ENCODE measurements around the gene SLC2A13.

The SLC2A13 gene

DNA sequence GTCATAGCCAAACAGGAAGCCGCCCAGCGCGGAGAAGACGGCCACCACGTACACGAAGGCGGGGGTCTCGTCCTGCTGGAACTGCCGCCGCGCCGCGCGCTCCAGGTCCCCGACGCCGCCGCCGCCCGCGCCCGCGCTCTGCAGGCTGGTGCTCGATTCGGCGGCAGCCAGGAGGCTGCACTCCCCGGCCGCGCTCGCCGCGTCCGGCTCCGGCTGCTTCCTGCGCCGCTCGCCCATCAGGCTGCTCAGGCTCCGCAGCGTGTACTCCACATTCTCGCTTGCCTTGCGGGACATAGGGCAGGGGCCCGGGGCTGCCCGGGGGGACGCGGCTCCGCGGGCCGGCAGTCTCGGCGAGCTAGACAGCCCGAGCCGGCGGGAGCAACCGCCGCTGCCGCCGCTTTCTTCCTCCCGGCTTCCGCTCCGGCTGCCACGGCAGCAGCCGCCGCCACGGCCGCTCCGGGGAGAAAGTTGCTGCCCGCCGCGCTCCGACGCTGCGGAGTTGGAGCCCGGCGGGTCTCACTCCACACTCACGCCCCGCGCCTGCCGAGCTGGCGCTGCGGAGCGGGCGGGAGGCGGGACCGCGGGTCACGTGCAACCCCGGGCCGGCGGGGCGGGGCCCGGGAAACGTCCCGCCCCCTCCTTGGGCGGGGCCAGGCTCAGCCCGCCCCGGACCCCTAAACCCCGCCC, at the start of gene SLC2A13:
SLC2A13 (minus strand) TSS at position 567 of the 687 bp plus-strand sequence; CDS start at position 294, 273 bp downstream.
- peak; percentile 68 for DNase-seq

DNA sequence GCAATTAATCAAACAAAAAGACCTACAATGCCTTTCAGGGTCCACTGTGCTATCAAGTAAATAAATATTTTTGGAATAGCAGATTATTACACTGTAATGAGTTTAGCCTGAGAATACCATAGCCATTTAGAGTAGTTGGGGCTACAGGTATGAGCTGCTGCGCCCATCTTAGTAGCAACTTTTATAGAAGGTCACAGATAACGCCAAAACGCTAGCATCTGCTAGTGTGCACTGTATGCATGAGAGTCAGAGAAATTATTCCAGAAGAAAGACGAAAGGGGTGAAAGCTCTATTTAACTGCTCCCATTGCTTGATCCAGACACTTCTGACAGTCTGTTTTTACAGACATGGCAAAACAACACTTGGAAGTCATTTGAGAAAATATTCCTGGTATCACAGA, 48.5 kb upstream of the SLC2A13 start:
- no peak for DNase-seq

- DNase-seq: no peak
Observed at GRCh38 chr12:40153432-40153831, 47.6 kb upstream of the SLC2A13 start.

- peak; percentile 27 for DNase-seq
Observed at GRCh38 chr12:40152783-40153383, 47.0 kb upstream of the SLC2A13 start.

- DNase-seq: no peak
Observed at GRCh38 chr12:40149673-40150260, 43.9 kb upstream of the SLC2A13 start.

GRCh38 chr12:40146800-40147797, 41.2 kb upstream of the SLC2A13 start:
- no peak for DNase-seq

- DNase-seq: no peak
Observed at GRCh38 chr12:40145896-40146295, 40.0 kb upstream of the SLC2A13 start.

DNA sequence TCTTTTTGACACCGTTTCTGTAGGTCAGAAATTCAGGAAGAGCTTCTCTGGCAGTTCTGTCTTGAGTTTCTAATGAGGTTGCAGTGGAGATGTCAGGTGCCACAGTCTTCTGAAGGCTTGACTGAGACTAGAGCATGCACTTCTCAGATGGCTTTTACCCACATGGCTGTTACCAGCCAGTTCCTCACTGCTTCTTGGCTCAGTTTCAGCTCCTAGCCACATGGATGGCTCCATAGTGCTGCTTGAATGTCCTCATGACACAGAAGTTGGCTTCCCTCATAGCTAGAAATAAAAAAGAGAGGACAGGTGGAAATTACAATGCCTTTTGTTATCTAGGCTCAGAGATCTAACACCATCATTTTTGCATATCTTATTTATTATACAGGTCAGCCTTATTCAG, 38.1 kb upstream of the SLC2A13 start:
- no peak for DNase-seq

- no peak for DNase-seq
Observed at GRCh38 chr12:40142001-40142744, 36.3 kb upstream of the SLC2A13 start.

DNA sequence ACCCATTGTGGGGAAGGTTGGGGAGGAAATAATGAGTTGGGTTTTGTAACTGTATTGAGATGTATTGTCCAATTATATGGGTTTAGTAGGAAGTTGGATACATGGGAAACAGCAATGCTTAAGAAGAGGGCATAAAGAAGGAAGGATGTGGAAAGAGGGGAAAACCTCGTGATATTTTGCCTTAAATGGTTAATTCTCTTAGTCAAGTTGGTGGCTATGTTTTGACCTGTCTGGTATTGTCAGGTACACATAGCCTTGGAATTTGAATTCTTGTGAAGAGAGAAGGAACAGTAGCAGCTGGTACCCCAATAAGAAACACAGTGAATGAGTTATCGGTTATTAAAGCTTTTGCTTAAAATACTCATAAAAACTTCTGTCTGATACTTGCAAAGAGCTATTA, 32.6 kb upstream of the SLC2A13 start:
- no peak for DNase-seq

- no peak for DNase-seq
Observed at GRCh38 chr12:40137252-40137651, 31.4 kb upstream of the SLC2A13 start.

GRCh38 chr12:40127408-40127807, 21.5 kb upstream of the SLC2A13 start:
- no peak for DNase-seq

DNA sequence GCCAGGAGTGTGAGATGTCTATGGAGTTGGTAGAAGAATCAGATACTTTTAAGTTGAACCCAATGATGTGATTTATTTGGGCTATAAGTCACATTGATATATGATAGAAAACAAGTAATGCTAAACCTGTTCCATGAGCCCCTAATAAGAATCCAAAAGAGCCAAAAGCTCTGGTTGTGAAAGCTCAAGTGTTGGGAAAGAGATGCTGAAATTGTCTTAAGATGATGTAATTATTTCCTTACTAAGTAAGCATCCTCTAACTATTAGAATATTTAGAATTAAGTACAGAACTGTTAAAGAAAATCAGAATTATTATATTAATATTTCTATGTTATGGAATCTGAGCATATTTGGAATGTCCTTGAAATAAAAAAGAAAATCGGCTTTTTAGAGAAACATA, 17.6 kb upstream of the SLC2A13 start:
- DNase-seq: no peak

DNA sequence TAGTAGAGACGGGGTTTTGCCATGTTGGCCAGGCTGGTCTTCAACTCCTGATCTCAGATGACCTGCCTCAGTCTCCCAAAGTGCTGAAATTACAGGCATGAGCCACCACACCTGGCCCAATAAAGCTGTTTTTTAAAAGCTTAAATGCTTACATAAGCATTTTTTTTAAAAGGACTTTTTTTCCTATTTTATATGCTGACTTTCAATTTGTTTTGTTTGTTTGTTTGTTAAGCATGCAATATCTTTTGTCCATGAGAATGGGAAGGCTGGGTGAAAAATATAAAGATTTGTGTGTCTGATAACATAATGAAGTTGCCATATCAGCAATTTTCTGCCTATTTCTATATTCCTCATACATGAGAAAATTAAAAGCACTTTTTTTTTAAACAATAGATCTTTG, 17.0 kb upstream of the SLC2A13 start:
- DNase-seq: no peak

DNA sequence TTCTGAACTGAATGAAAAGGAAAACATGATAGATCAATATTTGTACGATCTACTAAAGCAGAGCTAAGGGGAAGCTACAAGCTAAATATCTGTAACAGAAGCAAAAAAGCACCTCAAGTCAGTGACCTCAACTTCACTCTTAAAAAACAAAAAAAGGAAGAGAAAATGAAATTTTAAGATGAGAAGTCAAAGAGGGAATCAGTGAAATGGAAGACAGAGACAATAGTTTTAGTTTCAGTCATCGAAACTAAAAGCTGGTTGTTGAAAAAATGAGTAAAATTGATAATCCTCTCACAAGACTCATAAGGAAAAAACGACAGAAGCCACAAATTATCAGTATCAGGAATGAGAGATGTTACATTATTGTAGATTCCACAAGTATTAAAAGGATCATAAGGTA, 11.9 kb upstream of the SLC2A13 start:
- no peak for DNase-seq

- DNase-seq: no peak
Observed at GRCh38 chr12:40110586-40110985, 4.7 kb upstream of the SLC2A13 start.

DNA sequence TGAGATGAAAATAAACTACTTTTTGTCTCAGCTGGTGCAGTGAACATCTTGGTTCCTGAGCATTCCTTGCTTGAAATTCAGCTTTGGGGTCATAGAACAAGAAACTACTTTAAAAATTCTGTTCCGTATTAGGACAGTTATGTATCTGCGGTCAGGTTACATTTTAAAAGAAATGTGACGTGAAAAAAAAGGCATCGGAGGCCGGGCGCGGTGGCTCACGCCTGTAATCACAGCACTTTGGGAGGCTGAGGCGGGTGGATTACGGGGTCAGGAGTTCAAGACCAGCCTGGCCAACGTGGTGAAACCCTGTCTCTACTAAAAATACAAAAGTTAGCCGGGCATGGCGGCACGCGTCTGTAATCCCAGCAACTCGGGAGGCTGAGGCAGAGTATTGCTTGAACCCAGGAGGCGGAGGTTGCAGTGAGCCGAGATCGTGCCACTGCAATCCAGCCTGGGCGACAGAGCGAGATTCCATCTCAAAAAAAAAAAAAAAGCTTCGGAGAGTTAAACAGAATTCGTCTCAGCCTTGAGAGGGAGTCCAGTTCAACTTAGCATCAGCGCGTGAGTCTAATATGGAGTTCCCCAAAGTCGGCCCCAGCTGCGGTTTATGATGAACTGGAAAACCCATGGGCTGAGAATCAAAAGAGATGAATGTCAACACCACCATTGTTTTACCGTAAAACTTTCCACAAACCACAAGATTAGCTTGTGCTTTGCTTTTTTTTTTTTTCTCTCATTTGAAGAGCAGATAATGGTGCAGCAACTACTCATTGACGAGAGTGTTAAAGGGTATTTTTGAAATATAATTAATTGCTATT, 2.1 kb upstream of the SLC2A13 start:
- no peak for DNase-seq

- peak; percentile 60 for DNase-seq
Observed at GRCh38 chr12:40107098-40107802, 1.4 kb upstream of the SLC2A13 start.

- no peak for DNase-seq
Observed at GRCh38 chr12:40106655-40107054, 774 bp upstream of the SLC2A13 start.

- no peak for DNase-seq
Observed at GRCh38 chr12:40106202-40106533, 287 bp upstream of the SLC2A13 start.

GRCh38 chr12:40105265-40105514, 691 bp downstream of the SLC2A13 start:
- DNase-seq: no peak
